ENCODE results near the gene ITGB3BP.
A peak's percentile ranks its signal among the peaks of the same experiment; 100 is the strongest.
"Not testable (repeated sequence)": the region's sequence is repeated elsewhere in the genome, so short reads cannot be mapped to it uniquely, and the experiment has no call there.

ITGB3BP gene

GRCh38 chr1:63501256-63501655, 21.8 kb downstream of the ITGB3BP start:
- no peak for FAIRE-seq

GRCh38 chr1:63498106-63498505, 24.9 kb downstream of the ITGB3BP start:
- no peak for FAIRE-seq

- no peak for FAIRE-seq
These were observed 25.4 kb downstream of the ITGB3BP start for GRCh38 chr1:63497577-63497976.

- FAIRE-seq = no peak
These were observed 35.5 kb downstream of the ITGB3BP start for GRCh38 chr1:63487336-63488065.

- no peak for FAIRE-seq
These were observed 36.4 kb downstream of the ITGB3BP start for GRCh38 chr1:63486629-63487028.

- FAIRE-seq = peak; percentile 36
These were observed 43.0 kb downstream of the ITGB3BP start for GRCh38 chr1:63480057-63480456.

GRCh38 chr1:63475761-63476160, 47.3 kb downstream of the ITGB3BP start:
- FAIRE-seq = no peak

GRCh38 chr1:63468683-63469082, 54.3 kb downstream of the ITGB3BP start:
- FAIRE-seq = not testable (repeated sequence)

- FAIRE-seq = no peak
These were observed 56.3 kb downstream of the ITGB3BP start for GRCh38 chr1:63466759-63467158.

- no peak for FAIRE-seq
These were observed 56.8 kb downstream of the ITGB3BP start for GRCh38 chr1:63466181-63466580.

- no peak for FAIRE-seq
These were observed 59.8 kb downstream of the ITGB3BP start for GRCh38 chr1:63463248-63463647.

- no peak for FAIRE-seq
These were observed 61.3 kb downstream of the ITGB3BP start for GRCh38 chr1:63461661-63462230.

GRCh38 chr1:63458750-63459149, 64.3 kb downstream of the ITGB3BP start:
- no peak for FAIRE-seq

GRCh38 chr1:63454269-63454668, 68.8 kb downstream of the ITGB3BP start:
- peak; percentile 69 for FAIRE-seq

GRCh38 chr1:63453232-63453631, 69.8 kb downstream of the ITGB3BP start:
- FAIRE-seq = no peak

GRCh38 chr1:63450416-63450815, 72.6 kb downstream of the ITGB3BP start:
- no peak for FAIRE-seq

GRCh38 chr1:63448731-63449246, 74.2 kb downstream of the ITGB3BP start:
- FAIRE-seq = no peak

- no peak for FAIRE-seq
These were observed 80.9 kb downstream of the ITGB3BP start for GRCh38 chr1:63442141-63442475.

- no peak for FAIRE-seq
These were observed 87.9 kb downstream of the ITGB3BP start for GRCh38 chr1:63435161-63435560.

- FAIRE-seq = no peak
These were observed 93.7 kb downstream of the ITGB3BP start for GRCh38 chr1:63429281-63429680.

GRCh38 chr1:63428815-63429214, 94.2 kb downstream of the ITGB3BP start:
- FAIRE-seq = peak; percentile 33

GRCh38 chr1:63423649-63424048, 99.4 kb downstream of the ITGB3BP start:
- FAIRE-seq = no peak

- not testable (repeated sequence) for FAIRE-seq
These were observed 102.3 kb downstream of the ITGB3BP start for GRCh38 chr1:63420746-63421145.

GRCh38 chr1:63418101-63418500, 104.9 kb downstream of the ITGB3BP start:
- FAIRE-seq = no peak
